HUES48 (cell line): ENCODE measurements around the gene ALPI.
"Not testable (repeated sequence)": the region's sequence is repeated elsewhere in the genome, so short reads cannot be mapped to it uniquely, and the experiment has no call there.

Source experiments
- H3K27ac ChIP-seq: one replicate; pipeline ENCODE4 v1.7.0; 2013; ENCODE audit warnings: low read depth, low read length, inconsistent platforms
- H3K27me3 ChIP-seq: 2 replicates; pipeline ENCODE4 v1.6.1; 2013; ENCODE audit warnings: mild to moderate bottlenecking, low read length; ENCODE audit not compliant: control insufficient read depth, insufficient read depth
- H3K36me3 ChIP-seq: 2 replicates; pipeline ENCODE4 v1.6.1; 2013; ENCODE audit warnings: low read length; ENCODE audit not compliant: control insufficient read depth, insufficient read depth
- H3K4me1 ChIP-seq: 2 replicates; pipeline ENCODE4 v1.6.1; 2013; ENCODE audit warnings: mild to moderate bottlenecking, low read length; ENCODE audit not compliant: control insufficient read depth, insufficient read depth
- H3K4me3 ChIP-seq: 2 replicates; pipeline ENCODE4 v1.5.1; 2013; ENCODE audit warnings: mild to moderate bottlenecking, low read depth, low read length
- H3K9ac ChIP-seq: 2 replicates; pipeline ENCODE4 v1.6.1; 2013; ENCODE audit warnings: mild to moderate bottlenecking, low read depth, low read length, moderate library complexity
- H3K9me3 ChIP-seq: 2 replicates; pipeline ENCODE4 v1.6.1; 2013; ENCODE audit warnings: low read length; ENCODE audit not compliant: control insufficient read depth, insufficient read depth

The ALPI gene

GRCh38 chr2:232455426-232456255 is at the start of gene ALPI:
Gene ALPI, plus strand, starts transcription at chr2:232456153. Its CDS starts 47 bp downstream, at chr2:232456200.
- Histone ChIP-seq H3K27ac (no peak within 1 kb of the TSS), H3K27me3 (no peaks in the 10 kb centered on the region), H3K36me3 (no peaks in the 10 kb centered on the region), H3K9ac (no peak within 1 kb of the TSS), H3K4me1 (no peaks in the 10 kb centered on the region), H3K9me3 (no peaks in the 10 kb centered on the region), H3K4me3 (no peak within 1 kb of the TSS)

GRCh38 chr2:232406556-232407310 is 49.2 kb upstream of the ALPI start, which contains the start of gene ALPG:
Gene ALPG, plus strand, starts transcription at chr2:232406844. Its CDS starts 51 bp downstream, at chr2:232406895.
- Histone ChIP-seq H3K36me3 (peaks cover 12% of the 10 kb centered on the region; the same call in 1 of the 2 replicates), H3K27me3 (no peaks in the 10 kb centered on the region), H3K4me1 (no peaks in the 10 kb centered on the region), H3K9ac (no peak within 1 kb of the TSS), H3K27ac (no peak within 1 kb of the TSS), H3K9me3 (no peaks in the 10 kb centered on the region), H3K4me3 (no peak within 1 kb of the TSS)

- not testable (repeated sequence) for H3K4me3 ChIP-seq, H3K9ac ChIP-seq, H3K27ac ChIP-seq, H3K27me3 ChIP-seq, H3K9me3 ChIP-seq, H3K4me1 ChIP-seq
- peaks cover 13% of the 10 kb centered on the region; the same call in 1 of the 2 replicates for H3K36me3 ChIP-seq
Observed at GRCh38 chr2:232407428-232408150, 48.4 kb upstream of the ALPI start.

GRCh38 chr2:232408269-232408668 is 47.7 kb upstream of the ALPI start:
- H3K4me3 ChIP-seq, H3K27me3 ChIP-seq: not testable (repeated sequence)

GRCh38 chr2:232409617-232410016 is 46.3 kb upstream of the ALPI start:
- not testable (repeated sequence) for H3K4me1 ChIP-seq, H3K36me3 ChIP-seq, H3K9me3 ChIP-seq, H3K9ac ChIP-seq, H3K4me3 ChIP-seq, H3K27ac ChIP-seq, H3K27me3 ChIP-seq

More at GRCh38 chr2:232408269-232408668, 47.7 kb upstream of the ALPI start:
- not testable (repeated sequence) for H3K4me1 ChIP-seq, H3K36me3 ChIP-seq, H3K27ac ChIP-seq, H3K9me3 ChIP-seq, H3K9ac ChIP-seq

GRCh38 chr2:232410238-232410900 is 45.6 kb upstream of the ALPI start:
- H3K9me3 ChIP-seq = no peaks in the 10 kb centered on the region
- H3K4me1 ChIP-seq = no peaks in the 10 kb centered on the region
- peaks cover 11% of the 10 kb centered on the region; the same call in 1 of the 2 replicates for H3K36me3 ChIP-seq
- no peak overlapping the region for H3K9ac ChIP-seq
- no peaks in the 10 kb centered on the region for H3K27me3 ChIP-seq
- no peak overlapping the region for H3K27ac ChIP-seq
- no peak overlapping the region for H3K4me3 ChIP-seq

GRCh38 chr2:232411901-232412629 is 43.9 kb upstream of the ALPI start:
- no peak overlapping the region for H3K9ac ChIP-seq
- H3K27me3 ChIP-seq = no peaks in the 10 kb centered on the region
- H3K4me1 ChIP-seq = no peaks in the 10 kb centered on the region
- no peak overlapping the region for H3K27ac ChIP-seq
- no peaks in the 10 kb centered on the region for H3K9me3 ChIP-seq
- peaks cover 27% of the 10 kb centered on the region for H3K36me3 ChIP-seq
- no peak overlapping the region for H3K4me3 ChIP-seq

GRCh38 chr2:232412986-232413385 is 43.0 kb upstream of the ALPI start:
- Histone ChIP-seq H3K4me3 (no peak overlapping the region), H3K27ac (no peak overlapping the region), H3K9me3 (no peaks in the 10 kb centered on the region), H3K4me1 (peaks cover under 1% of the 10 kb centered on the region; the same call in 1 of the 2 replicates), H3K9ac (no peak overlapping the region), H3K27me3 (peaks cover 1% of the 10 kb centered on the region), H3K36me3 (peaks cover 32% of the 10 kb centered on the region)

- no peak overlapping the region for H3K9ac ChIP-seq
- no peak overlapping the region for H3K27ac ChIP-seq
- no peaks in the 10 kb centered on the region for H3K9me3 ChIP-seq
- no peak overlapping the region for H3K4me3 ChIP-seq
- peaks cover 23% of the 10 kb centered on the region for H3K27me3 ChIP-seq
- peaks cover 49% of the 10 kb centered on the region for H3K36me3 ChIP-seq
- H3K4me1 ChIP-seq = peaks cover 6% of the 10 kb centered on the region; the same call in 1 of the 2 replicates
Observed at GRCh38 chr2:232415138-232415690, 40.7 kb upstream of the ALPI start.
